KBM-7 (cell line): Measurements from ENCODE around the gene FAM133A.
A peak's percentile ranks its signal among the peaks of the same experiment; 100 is the strongest.

Experiments used
- DNase-seq: peaks from one replicate; pipeline ENCODE4 v3.0.0-alpha.2; 2015
- in situ Hi-C: fragments of 300-500 bp; cut with MboI; formaldehyde crosslinking; loops from 2 replicates; pipeline ENCODE4 v1.14.3; 2020; ENCODE audit warnings: low sequenced_read_pairs, low pct_unique_long_range_greater_than_20kb, mixed read lengths

The FAM133A gene

DNA sequence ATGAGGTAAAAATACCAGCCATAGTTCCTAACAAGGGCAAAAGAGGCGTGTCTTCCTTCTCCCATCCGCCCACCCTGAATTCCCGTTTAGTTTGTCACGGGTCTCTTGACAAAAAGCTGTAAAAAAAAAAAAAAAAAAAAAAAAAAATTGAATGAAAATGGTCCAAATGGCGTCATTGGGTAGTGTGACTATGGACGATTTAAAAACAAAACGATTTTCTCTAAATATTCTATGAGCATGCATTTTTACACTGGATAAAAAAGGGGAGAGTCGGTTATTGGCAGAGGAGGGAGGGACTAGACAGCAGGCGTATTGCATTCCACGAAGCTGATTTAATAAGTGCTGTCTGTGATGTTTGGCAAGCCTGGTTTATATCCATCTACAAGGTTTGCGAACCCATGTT lies at the start of gene FAM133A:
Gene FAM133A, plus strand, starts transcription at position 338 of the 403 bp plus-strand sequence. CDS start 35,214 bp downstream, outside the sequence.
- no peak for DNase-seq
- in situ Hi-C loops = no loop called here

DNA sequence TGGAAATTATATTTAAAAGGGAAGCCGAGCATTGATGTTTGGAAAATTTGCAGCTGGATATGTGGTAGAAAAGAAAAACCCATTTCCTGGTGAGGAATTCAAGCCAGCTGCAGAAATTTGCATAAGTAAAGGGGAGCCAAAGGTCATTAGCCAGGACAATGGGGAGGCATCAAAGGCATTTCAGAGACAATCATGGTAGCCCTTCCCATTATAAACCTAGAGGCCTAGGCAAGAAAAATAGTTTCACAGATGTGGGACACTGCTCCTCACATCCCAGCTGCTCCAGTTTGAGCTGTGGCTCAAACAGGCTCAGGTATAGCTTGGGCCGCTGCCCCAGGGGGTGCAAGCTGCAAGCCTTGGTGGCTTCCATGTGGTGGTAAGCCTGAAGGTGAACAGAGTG lies 36.4 kb upstream of the FAM133A start:
- in situ Hi-C loops = no loop called here
- DNase-seq = no peak

DNA sequence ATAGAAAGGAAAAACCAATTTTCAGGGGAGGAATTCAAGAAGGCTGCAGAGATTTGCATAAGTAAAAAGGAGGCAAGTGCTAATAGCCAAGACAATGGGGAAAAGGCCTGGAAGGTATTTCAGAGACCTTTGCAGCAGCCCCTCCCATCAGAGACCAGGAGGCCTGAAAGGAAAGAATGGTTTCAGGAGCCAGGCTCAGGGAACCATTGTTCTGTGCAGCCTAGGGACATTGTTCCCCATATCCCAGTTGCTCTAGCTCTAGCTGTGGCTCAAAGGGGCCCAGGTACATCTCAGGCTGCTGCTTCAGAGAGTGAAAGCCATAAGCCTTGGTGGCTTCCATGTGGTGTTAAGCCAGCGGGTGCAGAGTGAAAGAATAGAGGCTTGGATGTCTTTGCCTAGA lies 24.6 kb upstream of the FAM133A start:
- no peak for DNase-seq
- in situ Hi-C loops = no loop called here

DNA sequence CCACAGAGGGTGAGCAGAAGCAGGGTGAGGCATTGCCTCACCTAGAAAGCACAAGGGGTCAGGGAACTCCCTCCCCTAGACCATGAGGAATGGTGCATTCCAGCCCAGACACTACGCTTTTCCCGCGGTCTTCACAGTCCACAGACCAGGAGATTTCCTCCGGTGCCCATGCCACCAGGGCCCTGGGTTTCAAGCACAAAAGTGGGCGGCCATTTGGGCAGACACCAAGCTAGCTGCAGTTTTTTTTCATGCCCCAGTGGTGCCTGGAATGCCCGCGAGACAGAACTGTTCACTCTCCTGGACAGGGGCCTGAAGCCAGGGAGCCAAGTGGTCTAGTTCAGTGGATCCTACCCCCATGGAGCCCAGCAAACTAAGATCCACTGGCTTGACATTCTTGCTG lies 13.4 kb upstream of the FAM133A start:
- in situ Hi-C loops = no loop called here
- no peak for DNase-seq

DNA sequence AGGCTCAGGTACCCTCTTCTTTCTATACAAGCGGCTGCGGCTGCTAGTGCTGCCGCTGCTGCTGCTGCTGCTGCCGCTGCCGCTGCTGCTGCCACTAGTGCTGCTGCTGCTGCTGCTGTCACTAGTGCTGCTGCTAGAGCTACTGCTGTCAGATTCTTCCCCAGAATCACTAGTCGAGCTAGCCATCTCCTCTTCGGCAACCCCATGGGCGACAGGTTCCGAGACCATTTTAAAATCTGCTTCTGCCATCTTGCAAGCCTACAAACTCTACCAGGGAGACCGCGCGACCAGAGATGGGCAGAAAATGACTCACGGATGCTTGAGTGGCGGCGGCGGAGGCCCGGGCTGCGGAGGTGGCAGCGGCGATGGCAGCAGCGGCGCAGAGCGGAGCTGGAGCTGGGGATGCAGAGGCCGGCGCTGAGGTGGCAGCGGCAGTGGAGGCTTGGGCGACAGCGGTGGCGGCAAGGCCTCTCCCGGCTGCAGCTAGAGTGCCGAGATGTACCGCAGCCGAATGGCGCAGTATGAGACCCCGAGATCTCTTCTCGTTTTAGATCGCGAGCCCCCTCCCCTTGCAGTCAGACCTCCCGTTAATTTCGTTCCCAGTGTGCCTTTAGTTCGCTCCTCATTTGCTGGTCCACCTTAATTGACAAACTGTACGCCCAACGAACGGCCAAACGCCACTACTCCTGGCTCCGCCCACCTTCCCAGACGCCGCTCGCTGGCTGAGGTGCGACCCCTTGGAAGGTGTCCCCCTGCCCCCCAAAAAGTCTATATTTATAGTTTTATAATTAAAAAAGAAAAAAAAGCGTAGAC lies 744 bp upstream of the FAM133A start, which contains the start of gene NAP1L3:
Gene NAP1L3, minus strand, starts transcription at position 523 of the 813 bp plus-strand sequence. Its CDS starts 274 bp downstream, at position 249.
- in situ Hi-C loops = no loop called here
- DNase-seq = peak; percentile 75

DNA sequence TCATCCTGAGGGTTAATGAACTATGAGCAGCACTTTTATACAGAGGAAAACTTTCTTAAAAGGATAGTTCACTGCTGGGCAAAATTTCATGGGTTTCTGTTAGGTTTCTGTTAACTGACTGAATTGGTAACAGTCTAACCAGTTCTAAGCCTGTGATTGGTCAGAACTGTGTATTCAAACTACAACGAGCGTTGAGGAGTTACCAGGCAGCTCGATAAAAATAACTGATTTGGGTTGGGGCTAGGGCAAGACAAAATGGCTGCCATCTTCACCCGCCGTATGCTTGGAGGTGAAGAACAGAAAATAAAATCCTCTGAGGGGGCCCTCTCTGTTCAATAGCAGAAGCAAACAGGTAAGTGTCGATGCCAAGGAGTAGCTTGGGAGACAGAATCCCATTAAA lies 22.0 kb downstream of the FAM133A start:
- in situ Hi-C loops = no loop called here

DNA sequence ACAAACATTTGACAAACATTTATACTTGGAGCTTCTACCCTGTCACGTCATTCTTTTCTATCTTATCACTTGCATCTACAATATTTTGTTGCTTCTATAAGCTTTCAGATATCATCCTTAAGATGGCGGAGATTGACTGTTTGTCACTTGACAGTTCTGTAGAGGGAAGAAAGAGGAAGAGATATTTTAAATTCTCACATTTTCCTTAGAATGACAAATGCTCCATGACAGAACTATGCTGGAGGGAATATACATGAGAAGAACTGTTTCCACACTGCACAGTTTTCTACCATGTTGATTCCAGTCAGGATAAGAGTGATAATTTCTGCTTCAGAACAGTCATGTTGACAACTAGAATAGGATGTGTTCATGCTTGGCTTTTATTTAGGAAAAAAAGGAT lies 29.7 kb downstream of the FAM133A start:
- in situ Hi-C loops = no loop called here
- DNase-seq = no peak

More for the DNA sequence above, 22.0 kb downstream of the FAM133A start:
- DNase-seq = no peak

DNA sequence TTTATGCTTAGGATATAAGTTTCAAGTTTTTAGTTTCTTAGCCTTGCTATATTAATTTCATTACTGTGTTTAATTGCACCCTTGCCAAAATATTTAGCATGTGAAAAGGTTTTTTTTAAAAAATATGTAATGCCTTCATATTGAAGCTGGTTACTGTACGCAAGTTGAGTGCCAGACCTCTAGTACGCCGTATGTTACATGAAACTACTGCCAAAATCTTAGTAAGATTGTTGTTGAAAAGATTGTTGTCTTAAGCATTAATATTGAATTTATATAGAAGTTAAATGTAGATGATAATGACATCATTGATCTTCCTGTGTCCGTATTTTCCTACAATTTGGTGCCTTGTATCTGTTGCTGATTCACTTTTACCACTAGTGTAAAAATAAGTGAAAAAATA lies 37.1 kb downstream of the FAM133A start:
- in situ Hi-C loops = no loop called here
- no peak for DNase-seq

DNA sequence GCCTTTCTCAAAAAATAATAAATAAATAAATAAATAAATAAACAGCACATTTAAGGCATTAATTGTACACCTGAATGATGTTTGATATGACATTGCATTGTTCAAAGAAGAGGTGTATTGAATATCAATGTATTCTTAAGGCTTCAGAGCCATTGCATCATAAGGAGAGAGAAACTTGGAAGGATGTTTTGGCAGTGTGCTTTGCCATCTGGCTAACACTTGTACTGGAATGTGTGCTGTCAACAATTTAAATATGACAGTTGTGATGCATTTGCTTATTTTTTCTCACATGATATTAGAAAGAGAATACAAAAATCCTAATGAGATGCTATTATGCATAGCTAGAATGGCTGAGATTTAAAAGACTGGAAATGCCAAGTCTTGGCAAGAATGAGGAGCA lies 67.8 kb downstream of the FAM133A start:
- in situ Hi-C loops = no loop called here
- DNase-seq = no peak

DNA sequence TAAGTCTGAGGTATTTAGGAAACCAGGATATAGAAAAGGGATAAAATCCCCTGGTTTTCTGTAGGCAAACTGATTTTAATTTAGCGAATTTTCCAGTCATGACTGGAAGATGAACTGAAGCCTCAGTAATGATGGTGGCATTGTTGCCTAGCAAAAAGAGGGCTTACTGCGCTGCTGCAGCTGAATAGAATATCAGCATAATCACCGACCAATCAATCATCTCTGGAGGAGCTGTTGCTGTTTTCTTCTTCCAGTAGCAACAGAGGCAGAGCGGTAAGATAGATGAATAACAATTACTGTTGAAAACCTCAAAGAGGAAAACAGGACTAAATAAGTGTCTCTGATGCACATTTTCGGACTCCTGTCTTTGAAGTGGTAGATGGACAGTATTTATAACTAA lies 86.2 kb downstream of the FAM133A start:
- in situ Hi-C loops = no loop called here
- DNase-seq = no peak
